COR-L47 (cell line): Measurements from ENCODE around the gene LCN10.
A peak's percentile ranks its signal among the peaks of the same experiment; 100 is the strongest.

Source experiments
- DNase-seq: peaks from one replicate; lab custom pipeline; 2025; lab: John Stamatoyannopoulos, UW

Gene LCN10

DNA sequence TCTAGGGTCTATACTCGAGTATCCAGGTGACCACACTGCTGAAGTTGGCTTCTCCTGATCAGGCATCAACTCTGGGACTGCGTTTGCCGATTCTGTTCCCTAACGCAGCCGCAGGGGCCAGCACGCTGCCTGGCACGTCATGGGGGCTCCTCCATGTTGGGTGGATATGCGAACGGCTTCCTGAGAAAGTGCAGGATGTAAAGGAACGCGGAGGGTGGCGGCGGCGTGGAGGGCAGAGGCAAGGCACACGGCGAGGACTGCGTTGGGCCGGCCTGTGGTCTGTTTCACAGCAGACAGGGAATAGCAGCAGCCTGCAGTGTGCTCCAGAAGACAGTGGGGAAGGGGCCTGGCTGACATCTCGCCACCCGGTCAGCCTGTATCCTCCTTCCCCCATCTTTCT is 3.8 kb downstream of the LCN10 start:
- no peak for DNase-seq

DNA sequence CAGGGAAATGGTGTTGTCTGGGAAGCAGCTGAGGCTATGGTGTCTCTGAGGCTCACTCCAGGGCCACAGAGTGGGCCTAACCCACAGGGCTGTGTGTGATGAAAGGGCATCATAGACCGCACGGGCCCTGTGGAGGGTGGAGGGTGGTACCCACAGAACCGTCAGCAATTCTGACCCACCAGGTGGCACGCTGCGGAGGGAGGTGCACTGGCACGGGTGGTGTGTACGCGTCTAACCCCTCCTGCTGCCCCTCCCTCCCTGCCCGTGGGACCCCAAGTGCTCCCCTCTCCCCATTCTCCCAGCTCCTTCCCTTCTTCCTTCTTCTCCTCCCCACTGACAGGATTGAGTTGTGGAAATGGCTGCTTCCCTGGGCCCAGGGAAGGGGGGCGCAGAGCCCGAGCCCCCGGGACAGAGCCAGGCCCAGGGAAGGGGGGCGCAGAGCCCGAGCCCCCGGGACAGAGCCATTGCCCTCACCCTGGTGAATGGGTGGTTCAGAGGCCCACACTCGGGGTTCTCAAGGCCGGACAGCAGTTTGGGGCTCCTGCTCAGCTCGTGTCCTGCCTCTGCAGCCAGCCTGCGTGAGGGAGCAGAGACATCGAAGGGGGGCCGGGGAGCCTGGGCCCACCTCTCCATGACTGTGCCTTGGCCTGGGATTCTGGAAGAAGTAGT is 6.8 kb downstream of the LCN10 start:
- DNase-seq, result no peak

DNA sequence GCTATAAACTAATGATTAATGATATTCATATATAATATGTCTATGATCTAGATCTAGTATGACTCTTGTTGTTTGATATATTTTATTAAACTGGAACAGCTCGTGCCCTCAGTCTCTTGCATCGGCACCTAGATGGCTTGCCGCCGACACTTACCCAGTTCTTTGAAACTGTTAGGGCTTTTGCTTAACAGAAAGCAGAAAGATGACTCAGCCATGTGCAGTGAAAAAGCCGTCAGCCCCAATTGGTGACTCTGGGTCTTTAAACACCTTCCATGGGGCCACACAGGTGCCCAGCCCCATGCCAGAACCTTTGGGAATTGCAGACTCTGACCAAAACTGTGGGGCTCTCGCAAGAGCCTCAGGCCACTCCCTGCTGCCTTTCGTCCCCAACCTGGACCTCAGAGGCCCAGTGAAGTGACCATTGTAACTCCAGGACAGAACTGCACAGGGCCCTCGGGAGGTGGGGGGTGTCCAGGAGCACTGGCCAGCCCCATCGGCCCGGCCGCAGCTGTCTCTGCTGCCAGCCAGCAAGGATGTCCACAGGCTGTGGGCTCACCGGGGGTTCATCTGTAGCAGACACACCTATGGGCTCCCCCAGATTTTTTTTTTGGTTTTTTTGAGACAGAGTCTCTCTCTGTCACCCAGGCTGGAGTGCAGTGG is 7.8 kb downstream of the LCN10 start:
- DNase-seq, result no peak

- no peak for DNase-seq
These were observed 9.1 kb downstream of the LCN10 start for GRCh38 chr9:136733611-136734010.

- DNase-seq, result no peak
These were observed 10.1 kb downstream of the LCN10 start for GRCh38 chr9:136732444-136733178.

DNA sequence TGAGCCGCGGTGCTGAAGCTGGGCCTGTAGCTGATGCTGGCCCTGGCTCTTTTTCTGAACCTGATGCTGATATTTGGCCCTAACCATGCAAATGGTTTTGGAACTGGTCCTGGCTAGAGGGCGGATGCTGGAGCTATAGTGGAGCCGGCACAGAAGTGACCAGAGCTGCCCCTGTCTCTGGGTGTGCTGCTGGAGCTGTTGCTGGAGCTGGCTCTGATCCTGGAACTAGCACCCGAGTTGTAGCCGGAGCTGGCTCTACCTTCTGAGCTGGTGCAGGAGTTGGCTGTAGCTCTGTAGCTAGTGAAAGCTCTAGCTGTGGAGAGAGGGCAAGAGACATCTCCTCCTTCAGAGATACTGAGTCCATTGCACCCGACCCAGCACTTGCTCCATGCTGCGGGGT is 12.8 kb downstream of the LCN10 start:
- DNase-seq, result no peak

DNA sequence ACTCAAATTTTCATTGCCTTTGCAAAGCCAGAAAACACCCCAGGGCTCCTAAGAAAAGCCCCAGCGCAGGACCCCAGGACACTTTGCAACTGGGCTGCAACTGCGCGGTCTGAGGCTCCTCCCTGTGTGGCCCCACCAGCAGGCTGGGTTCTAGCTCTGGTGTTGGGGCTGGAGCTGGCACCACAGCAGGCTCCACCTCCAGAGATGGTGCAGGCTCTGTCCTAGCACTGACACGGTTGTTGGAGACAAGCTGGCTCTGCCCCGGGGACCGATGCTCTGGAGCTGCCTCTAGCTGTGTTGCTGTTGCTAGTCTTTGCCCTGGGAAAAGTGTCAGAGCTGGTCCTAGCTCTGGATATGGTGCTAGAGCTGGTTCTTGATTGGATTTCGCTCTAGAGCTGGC is 13.6 kb downstream of the LCN10 start:
- no peak for DNase-seq

- DNase-seq, result no peak
These were observed 14.1 kb downstream of the LCN10 start for GRCh38 chr9:136728548-136729123.

DNA sequence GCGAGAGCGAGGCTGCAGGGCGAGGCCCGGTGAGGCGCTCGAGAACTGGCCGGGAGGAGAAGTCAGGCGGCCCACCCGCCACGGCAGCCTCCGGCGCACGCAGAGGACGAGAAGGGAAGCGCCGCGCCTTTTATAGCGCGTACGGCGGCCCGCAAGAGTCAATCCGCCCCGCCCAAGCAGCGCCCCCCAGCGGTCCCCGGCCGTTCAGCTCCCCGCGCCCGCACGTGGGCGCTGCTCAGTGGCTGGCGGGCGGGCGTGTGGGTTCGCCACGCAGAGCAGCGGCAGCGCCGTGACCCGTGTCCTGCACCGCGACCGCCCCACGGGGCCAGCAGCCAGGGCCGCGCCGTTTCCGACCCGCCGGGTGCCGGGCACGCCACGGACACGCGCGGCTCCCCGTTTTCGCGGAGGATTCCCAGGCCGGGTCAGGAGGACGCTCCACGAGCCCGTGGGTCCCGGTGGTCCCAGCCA is 14.6 kb downstream of the LCN10 start:
- DNase-seq, result peak; percentile 81

- DNase-seq, result peak; percentile 29
These were observed 16.0 kb downstream of the LCN10 start for GRCh38 chr9:136726631-136727191.

- DNase-seq, result no peak
These were observed 16.6 kb downstream of the LCN10 start for GRCh38 chr9:136726118-136726517.

- DNase-seq, result no peak
These were observed 17.1 kb downstream of the LCN10 start for GRCh38 chr9:136725612-136726011.

DNA sequence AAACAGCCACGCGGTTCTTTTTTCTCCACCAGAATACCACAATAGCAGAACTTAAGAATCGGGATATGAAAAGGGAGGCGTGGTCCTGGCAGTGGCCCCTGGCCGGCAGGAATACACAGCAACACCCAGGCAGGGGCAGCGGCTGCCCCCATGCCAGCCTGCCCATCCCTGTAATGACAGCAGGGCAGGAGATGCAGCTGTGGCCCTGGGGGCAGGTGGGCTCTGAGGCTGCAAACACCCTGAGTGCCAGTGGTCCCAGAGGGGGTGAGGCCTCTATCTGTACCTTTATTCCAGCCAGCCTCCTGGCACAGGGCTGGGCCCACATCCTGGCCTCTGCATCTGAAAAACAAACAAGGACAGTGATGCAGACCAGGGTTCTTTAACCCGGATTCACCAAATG is 18.0 kb downstream of the LCN10 start:
- DNase-seq, result no peak

DNA sequence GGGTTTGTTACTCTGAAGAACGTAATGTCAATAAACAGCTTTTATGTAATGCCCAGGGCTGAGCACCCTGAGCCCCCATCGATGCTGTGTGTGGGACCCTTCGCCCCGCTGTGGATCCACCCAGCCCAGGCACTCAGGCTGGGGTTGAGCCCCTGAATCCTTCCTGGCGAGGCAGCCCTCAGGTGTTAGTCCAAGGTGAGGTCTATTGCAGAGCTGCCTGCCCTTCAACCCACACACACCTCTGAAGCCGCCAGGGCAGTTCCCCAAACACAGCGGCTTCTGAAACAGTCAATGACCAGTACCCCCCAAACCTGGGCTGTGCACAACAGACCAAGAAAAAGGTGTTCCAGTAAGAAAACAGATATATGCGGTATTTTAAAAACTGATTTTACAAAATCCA is 18.8 kb downstream of the LCN10 start:
- no peak for DNase-seq

DNA sequence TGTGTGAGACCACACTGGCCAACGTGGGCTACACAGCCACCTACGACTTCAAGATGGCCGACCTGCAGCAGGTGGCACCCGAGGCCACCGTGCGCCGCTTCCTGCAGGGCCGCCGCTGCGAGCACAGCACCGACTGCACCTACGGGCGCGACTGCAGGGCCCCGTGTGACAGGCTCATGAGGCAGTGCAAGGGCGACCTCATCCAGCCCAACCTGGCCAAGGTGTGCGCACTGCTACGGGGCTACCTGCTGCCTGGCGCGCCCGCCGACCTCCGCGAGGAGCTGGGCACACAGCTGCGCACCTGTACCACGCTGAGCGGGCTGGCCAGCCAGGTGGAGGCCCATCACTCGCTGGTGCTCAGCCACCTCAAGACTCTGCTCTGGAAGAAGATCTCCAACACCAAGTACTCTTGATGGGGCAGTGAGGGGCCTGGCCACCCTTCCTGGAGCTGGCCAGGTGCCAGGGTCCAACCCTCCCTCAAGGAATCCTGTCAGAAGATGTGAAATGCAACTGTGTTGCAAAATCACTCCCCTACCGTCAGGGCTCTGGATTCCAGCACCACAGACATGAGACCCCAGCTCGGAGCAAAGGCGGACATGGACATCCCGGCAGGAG is 19.3 kb downstream of the LCN10 start:
- no peak for DNase-seq

DNA sequence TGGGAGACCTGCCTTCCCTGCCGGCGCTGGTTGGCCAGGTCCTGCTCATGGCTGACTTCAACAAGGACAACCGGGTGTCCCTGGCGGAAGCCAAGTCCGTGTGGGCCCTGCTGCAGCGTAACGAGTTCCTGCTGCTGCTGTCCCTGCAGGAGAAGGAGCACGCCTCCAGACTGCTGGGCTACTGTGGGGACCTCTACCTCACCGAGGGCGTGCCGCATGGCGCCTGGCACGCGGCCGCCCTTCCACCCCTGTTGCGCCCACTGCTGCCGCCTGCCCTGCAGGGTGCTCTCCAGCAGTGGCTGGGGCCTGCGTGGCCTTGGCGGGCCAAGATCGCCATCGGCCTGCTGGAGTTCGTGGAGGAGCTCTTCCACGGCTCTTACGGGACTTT is 19.8 kb downstream of the LCN10 start:
- DNase-seq, result no peak

DNA sequence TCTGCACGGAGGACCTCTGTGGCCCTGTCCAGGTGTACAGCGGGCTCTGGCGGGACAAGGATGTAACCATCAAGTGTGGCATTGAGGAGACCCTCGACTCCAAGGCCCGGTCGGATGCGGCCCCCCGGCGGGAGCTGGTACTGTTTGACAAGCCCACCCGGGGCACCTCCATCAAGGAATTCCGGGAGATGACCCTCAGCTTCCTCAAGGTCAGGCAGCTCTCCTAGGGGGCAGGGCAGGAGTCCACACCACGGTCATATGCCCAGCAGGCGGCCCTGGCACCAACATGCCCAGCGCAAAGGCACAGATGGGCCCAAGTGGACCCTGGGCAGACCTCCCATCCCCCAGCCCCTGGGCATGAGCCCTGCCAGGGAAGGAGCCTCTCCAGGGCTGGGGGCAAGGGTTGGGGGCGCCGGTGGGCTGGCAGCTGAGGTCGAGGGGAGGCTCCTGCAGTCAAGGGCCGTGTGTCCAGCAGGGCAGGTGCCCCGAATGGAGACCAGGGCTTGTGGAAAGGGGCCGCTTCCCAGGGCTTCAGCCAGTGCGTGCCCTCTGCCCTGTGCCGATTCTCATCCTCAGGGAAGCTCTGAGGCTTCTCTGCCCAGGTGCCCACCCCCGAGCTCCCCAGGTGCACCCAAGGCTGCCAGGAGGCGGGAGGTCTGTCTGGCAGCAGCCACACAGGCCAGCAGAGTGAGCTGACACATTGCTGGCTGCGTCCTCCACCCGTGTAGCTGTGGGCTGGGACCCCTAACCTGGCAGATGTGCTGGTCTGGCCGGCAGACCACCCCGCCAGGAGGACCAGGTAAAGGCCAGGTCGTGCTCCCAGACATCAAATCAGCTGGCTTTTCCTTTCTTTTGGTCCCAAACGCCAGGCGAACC is 20.4 kb downstream of the LCN10 start:
- no peak for DNase-seq

DNA sequence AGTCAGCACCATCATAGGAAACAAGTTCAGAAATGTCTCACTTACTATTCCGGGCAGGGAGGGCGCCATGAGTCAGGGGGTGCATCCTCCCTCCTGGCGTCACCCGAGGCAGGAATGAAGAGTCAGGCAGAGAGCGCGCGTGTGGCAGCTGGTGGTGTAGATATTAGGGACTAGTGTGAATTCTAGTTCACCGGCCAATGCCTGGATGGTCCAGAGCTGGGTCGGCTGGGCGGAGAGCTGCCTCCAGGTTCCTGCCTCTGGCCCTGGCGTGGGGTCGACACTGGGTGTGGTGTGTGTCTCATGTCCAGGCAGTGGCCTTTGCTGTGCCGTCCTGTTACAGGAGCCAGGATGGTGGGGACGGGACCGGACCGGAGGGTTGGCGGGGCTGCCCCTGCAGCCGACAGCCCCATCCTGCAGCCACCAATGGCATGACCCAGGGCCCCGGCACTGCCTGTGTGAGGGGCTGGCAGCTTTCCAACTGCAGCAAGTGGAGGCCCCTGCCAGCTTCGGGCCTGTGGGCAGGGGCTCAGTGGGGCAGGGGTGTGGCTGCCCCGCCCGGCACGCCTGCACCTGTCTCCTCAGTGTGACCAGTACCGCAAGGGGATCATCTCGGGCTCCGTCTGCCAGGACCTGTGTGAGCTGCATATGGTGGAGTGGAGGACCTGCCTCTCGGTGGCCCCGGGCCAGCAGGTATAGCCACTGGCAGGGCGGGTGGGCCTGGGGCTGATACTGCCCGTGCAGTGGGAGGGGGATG is 21.2 kb downstream of the LCN10 start:
- DNase-seq, result peak; percentile 64

DNA sequence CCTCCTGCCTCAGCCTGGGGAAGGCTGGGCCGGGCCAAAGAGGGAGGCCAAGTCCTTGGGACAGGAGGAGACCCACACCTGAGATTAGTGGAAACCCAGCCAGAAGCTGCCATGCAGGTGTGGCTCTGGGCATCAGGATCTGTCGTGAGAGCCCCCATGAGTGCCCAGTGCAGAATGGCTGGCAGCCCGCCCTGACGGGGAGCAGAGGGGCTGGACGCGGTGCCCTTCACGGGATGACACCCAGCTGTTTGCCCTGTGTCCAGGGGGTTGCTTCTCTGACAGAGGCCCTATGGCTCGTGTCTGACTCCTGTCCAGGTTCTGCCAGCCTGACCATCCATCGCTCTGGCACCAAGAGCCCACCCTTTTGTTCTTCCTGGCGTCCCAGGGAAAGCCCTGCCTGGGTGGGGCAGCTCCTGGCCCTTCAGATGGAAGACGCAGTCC is 21.8 kb downstream of the LCN10 start:
- no peak for DNase-seq

- DNase-seq, result peak; percentile 81
These were observed 22.4 kb downstream of the LCN10 start for GRCh38 chr9:136720251-136720897.
